ENCODE data around the gene SAFB.

GRCh38 chr19:5671600-5671999 lies 48.7 kb downstream of the SAFB start:
- TF ChIP-seq, protein P1, sequence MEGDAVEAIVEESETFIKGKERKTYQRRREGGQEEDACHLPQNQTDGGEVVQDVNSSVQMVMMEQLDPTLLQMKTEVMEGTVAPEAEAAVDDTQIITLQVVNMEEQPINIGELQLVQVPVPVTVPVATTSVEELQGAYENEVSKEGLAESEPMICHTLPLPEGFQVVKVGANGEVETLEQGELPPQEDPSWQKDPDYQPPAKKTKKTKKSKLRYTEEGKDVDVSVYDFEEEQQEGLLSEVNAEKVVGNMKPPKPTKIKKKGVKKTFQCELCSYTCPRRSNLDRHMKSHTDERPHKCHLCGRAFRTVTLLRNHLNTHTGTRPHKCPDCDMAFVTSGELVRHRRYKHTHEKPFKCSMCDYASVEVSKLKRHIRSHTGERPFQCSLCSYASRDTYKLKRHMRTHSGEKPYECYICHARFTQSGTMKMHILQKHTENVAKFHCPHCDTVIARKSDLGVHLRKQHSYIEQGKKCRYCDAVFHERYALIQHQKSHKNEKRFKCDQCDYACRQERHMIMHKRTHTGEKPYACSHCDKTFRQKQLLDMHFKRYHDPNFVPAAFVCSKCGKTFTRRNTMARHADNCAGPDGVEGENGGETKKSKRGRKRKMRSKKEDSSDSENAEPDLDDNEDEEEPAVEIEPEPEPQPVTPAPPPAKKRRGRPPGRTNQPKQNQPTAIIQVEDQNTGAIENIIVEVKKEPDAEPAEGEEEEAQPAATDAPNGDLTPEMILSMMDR (IDR thresholded peaks at IDR 0.05), result no peak
- no peak for TF ChIP-seq POLR2A (IDR thresholded peaks at IDR 0.05)
